Measurements from ENCODE around the gene AIF1.
A peak's percentile ranks its signal among the peaks of the same experiment; 100 is the strongest.

The AIF1 gene

DNA sequence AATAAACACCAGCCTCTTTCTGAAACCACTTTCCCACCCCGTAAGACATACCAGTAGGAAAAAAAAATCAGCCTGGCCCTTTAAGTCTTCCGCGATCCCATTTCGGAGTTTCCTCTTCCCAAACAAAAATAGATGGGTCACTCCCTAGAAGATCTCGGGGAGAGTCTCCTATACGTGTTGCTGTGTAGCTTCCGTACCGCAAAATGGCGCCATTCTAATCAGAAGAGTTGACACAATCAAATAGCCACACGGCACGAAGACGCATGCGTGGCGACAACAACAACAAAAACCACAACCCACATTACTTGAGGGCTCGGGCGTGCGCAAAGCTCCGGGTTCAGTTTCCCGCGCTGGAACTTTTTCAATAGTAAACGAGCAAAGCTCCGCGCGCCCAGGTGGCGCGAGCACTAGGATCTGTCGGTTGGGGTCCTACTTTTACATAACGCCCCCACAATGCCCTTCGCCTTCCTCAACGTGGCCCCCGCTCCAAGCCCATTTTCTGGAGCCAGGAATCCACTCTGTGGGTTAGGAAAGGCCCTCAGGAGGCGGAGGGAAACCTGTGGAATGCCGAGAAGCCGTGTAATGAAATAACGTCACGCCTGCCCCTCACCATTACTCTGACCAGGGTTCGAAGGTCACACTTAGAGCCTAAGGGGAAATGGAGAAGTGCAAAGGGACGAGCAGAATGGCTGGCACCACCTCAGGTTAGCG, 49.9 kb downstream of the AIF1 start, which contains the start of gene GPANK1:
TSS of gene GPANK1 (minus strand) at position 208 of the 711 bp plus-strand sequence. CDS start 519 bp downstream, outside the sequence.
- H2AFZ ChIP-seq (ENCODE audit: insufficient read depth, low read length, poor library complexity), result peak within 1 kb of the TSS; percentile 6
- H3K79me1 ChIP-seq (ENCODE audit: low read length), result peaks cover 25% of the 10 kb centered on the region
- peak within 1 kb of the TSS; percentile 89 for H3K14ac ChIP-seq (ENCODE audit: low read length)
- peak; percentile 92 to 97 for DNase-seq
- WGBS (ENCODE audit: extremely low coverage, insufficient coverage, insufficient read length), result no CpG with 5 or more reads among the region's 39 CpGs
- peak within 1 kb of the TSS; percentile 67 for H3K4ac ChIP-seq (ENCODE audit: low read depth, low read length)
- H2BK120ac ChIP-seq (ENCODE audit: insufficient read depth, low read length, poor library complexity), result peak within 1 kb of the TSS; percentile 79
- H4K8ac ChIP-seq (ENCODE audit: low read depth, low read length), result peak within 1 kb of the TSS; percentile 95
- no peak within 1 kb of the TSS for H3K23ac ChIP-seq (ENCODE audit: low read length)
- peak within 1 kb of the TSS; percentile 80 for H2AK5ac ChIP-seq (ENCODE audit: low read length)
- peak within 1 kb of the TSS; percentile 34 for H2BK12ac ChIP-seq (ENCODE audit: low read length)
- H2BK5ac ChIP-seq (ENCODE audit: low read depth, low read length, poor library complexity), result peak within 1 kb of the TSS; percentile 79
- peaks cover 11 to 15% of the 10 kb centered on the region in 2 experiments for H3K4me1 ChIP-seq (ENCODE audit: control insufficient read depth in 1 of 2, insufficient read depth in 2 of 2, low read length in 2 of 2)
- H3K36me3 ChIP-seq (ENCODE audit: control insufficient read depth in 1 of 2, insufficient read depth in 2 of 2, low read length in 2 of 2), result peaks cover 29 to 43% of the 10 kb centered on the region in 2 experiments
- H3K4me3 ChIP-seq (ENCODE audit: low read depth, low read length), result peak within 1 kb of the TSS; percentile 85
- peak within 1 kb of the TSS; percentile 93 for H3K27ac ChIP-seq (ENCODE audit: low read depth, low read length)
- peak within 1 kb of the TSS; percentile 93 for H3K4me2 ChIP-seq (ENCODE audit: low read length)
- peaks cover 23% of the 10 kb centered on the region for H3K79me2 ChIP-seq (ENCODE audit: control insufficient read depth, insufficient read depth, low read length, poor library complexity)
- peak within 1 kb of the TSS; percentile 94 for H4K91ac ChIP-seq (ENCODE audit: low read depth, low read length)
- peak within 1 kb of the TSS; percentile 79 for H4K12ac ChIP-seq (ENCODE audit: low read depth, low read length)
- H3K27me3 ChIP-seq (ENCODE audit: insufficient read depth, low read length), result no peaks in the 10 kb centered on the region
- no peaks in the 10 kb centered on the region for H3K9me3 ChIP-seq (ENCODE audit: insufficient read depth, low read depth, low read length)
- peak within 1 kb of the TSS; percentile 79 for H3K18ac ChIP-seq (ENCODE audit: low read length)
- peak within 1 kb of the TSS; percentile 91 for H3K9ac ChIP-seq (ENCODE audit: low read length)

DNA sequence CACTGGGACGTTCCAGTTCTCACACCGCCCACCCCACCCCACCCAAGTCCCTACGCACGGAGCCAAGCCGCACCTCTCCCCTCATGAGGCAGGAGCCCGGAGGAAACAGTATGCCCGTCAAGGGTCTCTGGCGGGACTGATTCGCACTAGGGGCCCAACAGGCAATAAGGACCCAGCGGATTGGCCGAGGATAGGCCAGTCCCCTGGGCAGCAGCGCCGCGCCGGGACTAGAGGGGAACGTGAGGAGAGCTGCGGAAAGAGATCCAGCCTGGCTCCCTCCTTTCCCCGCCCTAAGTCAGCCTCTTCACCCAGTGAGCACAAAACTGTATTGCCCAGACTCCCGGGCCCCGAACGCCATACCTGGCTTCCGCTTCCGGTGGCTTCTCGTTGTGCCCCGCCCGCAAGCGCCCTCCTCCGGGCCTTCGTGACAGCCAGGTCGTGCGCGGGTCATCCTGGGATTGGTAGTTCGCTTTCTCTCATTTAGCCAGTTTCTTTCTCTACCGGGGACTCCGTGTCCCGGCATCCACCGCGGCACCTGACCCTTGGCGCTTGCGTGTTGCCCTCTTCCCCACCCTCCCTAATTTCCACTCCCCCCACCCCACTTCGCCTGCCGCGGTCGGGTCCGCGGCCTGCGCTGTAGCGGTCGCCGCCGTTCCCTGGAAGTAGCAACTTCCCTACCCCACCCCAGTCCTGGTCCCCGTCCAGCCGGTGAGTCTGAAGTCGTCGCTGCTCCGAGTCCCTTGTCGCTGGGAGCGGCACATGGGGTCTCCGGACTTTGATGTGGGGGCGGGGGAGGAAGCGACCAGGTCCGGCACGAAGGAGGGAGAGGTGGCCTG, 50.7 kb downstream of the AIF1 start, which contains the start of gene CSNK2B:
TSS of gene CSNK2B (plus strand) at position 580 of the 836 bp plus-strand sequence. CDS start 752 bp downstream, outside the sequence.
- no peaks in the 10 kb centered on the region for H3K27me3 ChIP-seq (ENCODE audit: insufficient read depth, low read length)
- no peak within 1 kb of the TSS for H3K23ac ChIP-seq (ENCODE audit: low read length)
- H4K91ac ChIP-seq (ENCODE audit: low read depth, low read length), result peak within 1 kb of the TSS; percentile 94
- peaks cover 35 to 49% of the 10 kb centered on the region in 2 experiments for H3K36me3 ChIP-seq (ENCODE audit: control insufficient read depth in 1 of 2, insufficient read depth in 2 of 2, low read length in 2 of 2)
- peak within 1 kb of the TSS; percentile 66 for H2AK5ac ChIP-seq (ENCODE audit: low read length)
- H3K4me2 ChIP-seq (ENCODE audit: low read length), result peak within 1 kb of the TSS; percentile 93
- H3K4me1 ChIP-seq (ENCODE audit: control insufficient read depth in 1 of 2, insufficient read depth in 2 of 2, low read length in 2 of 2), result peaks cover 11 to 14% of the 10 kb centered on the region in 2 experiments
- H3K79me2 ChIP-seq (ENCODE audit: control insufficient read depth, insufficient read depth, low read length, poor library complexity), result peaks cover 17% of the 10 kb centered on the region
- peak within 1 kb of the TSS; percentile 95 for H4K8ac ChIP-seq (ENCODE audit: low read depth, low read length)
- H3K4ac ChIP-seq (ENCODE audit: low read depth, low read length), result peak within 1 kb of the TSS; percentile 83
- peak; percentile 99 for DNase-seq
- peak within 1 kb of the TSS; percentile 54 for H2AFZ ChIP-seq (ENCODE audit: insufficient read depth, low read length, poor library complexity)
- peak within 1 kb of the TSS; percentile 93 for H3K27ac ChIP-seq (ENCODE audit: low read depth, low read length)
- H2BK120ac ChIP-seq (ENCODE audit: insufficient read depth, low read length, poor library complexity), result peak within 1 kb of the TSS; percentile 79
- H4K12ac ChIP-seq (ENCODE audit: low read depth, low read length), result peak within 1 kb of the TSS; percentile 79
- H3K79me1 ChIP-seq (ENCODE audit: low read length), result peaks cover 19% of the 10 kb centered on the region
- peak within 1 kb of the TSS; percentile 79 for H3K18ac ChIP-seq (ENCODE audit: low read length)
- peak within 1 kb of the TSS; percentile 89 for H3K14ac ChIP-seq (ENCODE audit: low read length)
- H3K9me3 ChIP-seq (ENCODE audit: insufficient read depth, low read depth, low read length), result no peaks in the 10 kb centered on the region
- peak within 1 kb of the TSS; percentile 18 for H2BK12ac ChIP-seq (ENCODE audit: low read length)
- H3K9ac ChIP-seq (ENCODE audit: low read length), result peak within 1 kb of the TSS; percentile 91
- WGBS (ENCODE audit: extremely low coverage, insufficient coverage, insufficient read length), result no CpG with 5 or more reads among the region's 63 CpGs
- H2BK5ac ChIP-seq (ENCODE audit: low read depth, low read length, poor library complexity), result peak within 1 kb of the TSS; percentile 79
- H3K4me3 ChIP-seq (ENCODE audit: low read depth, low read length), result peak within 1 kb of the TSS; percentile 96

DNA sequence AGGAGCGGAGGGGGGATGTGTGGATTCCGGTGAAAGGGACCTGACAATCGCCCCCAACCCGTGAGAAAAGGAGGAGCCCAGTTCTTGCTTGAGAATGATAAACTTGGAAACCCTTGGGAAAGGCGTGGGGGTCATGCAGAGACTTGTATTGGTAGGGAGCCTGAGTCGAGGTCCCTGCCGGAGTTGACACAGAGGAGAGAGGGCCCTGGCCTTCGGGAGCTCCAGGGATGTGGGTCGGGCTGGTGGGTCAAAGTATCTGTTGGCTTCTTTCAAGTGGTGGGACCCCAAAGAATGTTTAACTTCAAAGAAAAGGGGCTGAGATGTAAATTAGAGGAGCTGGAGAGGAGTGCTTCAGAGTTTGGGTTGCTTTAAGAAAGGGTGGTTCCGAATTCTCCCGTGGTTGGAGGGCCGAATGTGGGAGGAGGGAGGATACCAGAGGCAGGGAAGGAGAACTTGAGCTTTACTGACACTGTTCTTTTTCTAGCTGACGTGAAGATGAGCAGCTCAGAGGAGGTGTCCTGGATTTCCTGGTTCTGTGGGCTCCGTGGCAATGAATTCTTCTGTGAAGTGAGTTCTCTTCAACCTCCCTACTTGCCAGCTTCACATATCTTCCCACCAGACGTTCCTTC, 51.4 kb downstream of the AIF1 start:
- Histone ChIP-seq H3K4me1 (ENCODE audit: control insufficient read depth in 1 of 2, insufficient read depth in 2 of 2, low read length in 2 of 2) (peaks cover 11 to 14% of the 10 kb centered on the region in 2 experiments), H2AFZ (ENCODE audit: insufficient read depth, low read length, poor library complexity) (peak overlapping the region; percentile 54), H2BK12ac (ENCODE audit: low read length) (no peak overlapping the region), H4K12ac (ENCODE audit: low read depth, low read length) (peak overlapping the region; percentile 22), H4K91ac (ENCODE audit: low read depth, low read length) (peak overlapping the region; percentile 72), H3K18ac (ENCODE audit: low read length) (peak overlapping the region; percentile 67), H2BK5ac (ENCODE audit: low read depth, low read length, poor library complexity) (peak overlapping the region; percentile 63), H3K23ac (ENCODE audit: low read length) (no peak overlapping the region), H3K79me2 (ENCODE audit: control insufficient read depth, insufficient read depth, low read length, poor library complexity) (peaks cover 17% of the 10 kb centered on the region), H2AK5ac (ENCODE audit: low read length) (peak overlapping the region; percentile 51), H3K4ac (ENCODE audit: low read depth, low read length) (peak overlapping the region; percentile 83), H4K8ac (ENCODE audit: low read depth, low read length) (peak overlapping the region; percentile 86), H3K14ac (ENCODE audit: low read length) (peak overlapping the region; percentile 82), H3K9ac (ENCODE audit: low read length) (peak overlapping the region; percentile 89), H3K36me3 (ENCODE audit: control insufficient read depth in 1 of 2, insufficient read depth in 2 of 2, low read length in 2 of 2) (peaks cover 42 to 57% of the 10 kb centered on the region in 2 experiments), H3K27ac (ENCODE audit: low read depth, low read length) (no peak overlapping the region), H3K27me3 (ENCODE audit: insufficient read depth, low read length) (no peaks in the 10 kb centered on the region), H3K79me1 (ENCODE audit: low read length) (peaks cover 16% of the 10 kb centered on the region), H3K4me2 (ENCODE audit: low read length) (peak overlapping the region; percentile 80), H3K4me3 (ENCODE audit: low read depth, low read length) (peak overlapping the region; percentile 96), H2BK120ac (ENCODE audit: insufficient read depth, low read length, poor library complexity) (peak overlapping the region; percentile 62), H3K9me3 (ENCODE audit: insufficient read depth, low read depth, low read length) (no peaks in the 10 kb centered on the region)
- DNase-seq, result no peak
- WGBS (ENCODE audit: extremely low coverage, insufficient coverage, insufficient read length), result no CpG with 5 or more reads among the region's 15 CpGs
